HFF-Myc (cell line): ENCODE measurements around the gene DRC7.

Source experiments
- DNase-seq: peaks from one replicate; pipeline ENCODE4 v3.0.0-alpha.2; 2011; ENCODE audit warnings: low read depth; ENCODE audit errors: extremely low read depth
- H3K4me3 ChIP-seq: replicated peaks from 2 replicates; pipeline ENCODE4 v1.5.1; 2011; ENCODE audit warnings: low read depth, mild to moderate bottlenecking, control low read depth, low read length
- TF ChIP-seq, protein P1 (sequence below): IDR thresholded peaks from 2 replicates; pipeline ENCODE4 v1.5.1; 2012; ENCODE audit warnings: mild to moderate bottlenecking, low read depth, low read length, control low read depth; ENCODE audit errors: missing control alignments

Gene DRC7

DNA sequence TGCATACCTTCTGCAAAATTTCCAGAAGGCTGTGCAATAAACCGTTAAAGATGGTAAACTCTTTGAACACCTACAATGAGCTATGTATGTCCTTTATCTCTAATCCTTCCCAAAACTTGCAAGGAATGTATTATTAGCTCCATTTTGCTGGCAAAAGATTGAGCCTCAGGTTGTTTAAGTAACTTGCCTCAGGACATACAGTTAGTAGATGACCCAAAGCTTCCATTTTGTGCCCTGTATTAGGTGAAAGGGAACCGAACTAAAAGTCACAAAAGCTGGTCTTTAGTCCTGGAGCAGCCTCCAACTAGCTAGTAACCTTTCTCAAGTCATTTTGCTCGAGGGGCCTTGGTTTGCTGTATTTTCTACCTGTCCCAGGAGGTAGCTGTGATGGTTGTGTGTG is 22.2 kb upstream of the DRC7 start:
- H3K4me3 ChIP-seq, result no peak overlapping the region
- no peak for DNase-seq
- TF ChIP-seq, protein P1, sequence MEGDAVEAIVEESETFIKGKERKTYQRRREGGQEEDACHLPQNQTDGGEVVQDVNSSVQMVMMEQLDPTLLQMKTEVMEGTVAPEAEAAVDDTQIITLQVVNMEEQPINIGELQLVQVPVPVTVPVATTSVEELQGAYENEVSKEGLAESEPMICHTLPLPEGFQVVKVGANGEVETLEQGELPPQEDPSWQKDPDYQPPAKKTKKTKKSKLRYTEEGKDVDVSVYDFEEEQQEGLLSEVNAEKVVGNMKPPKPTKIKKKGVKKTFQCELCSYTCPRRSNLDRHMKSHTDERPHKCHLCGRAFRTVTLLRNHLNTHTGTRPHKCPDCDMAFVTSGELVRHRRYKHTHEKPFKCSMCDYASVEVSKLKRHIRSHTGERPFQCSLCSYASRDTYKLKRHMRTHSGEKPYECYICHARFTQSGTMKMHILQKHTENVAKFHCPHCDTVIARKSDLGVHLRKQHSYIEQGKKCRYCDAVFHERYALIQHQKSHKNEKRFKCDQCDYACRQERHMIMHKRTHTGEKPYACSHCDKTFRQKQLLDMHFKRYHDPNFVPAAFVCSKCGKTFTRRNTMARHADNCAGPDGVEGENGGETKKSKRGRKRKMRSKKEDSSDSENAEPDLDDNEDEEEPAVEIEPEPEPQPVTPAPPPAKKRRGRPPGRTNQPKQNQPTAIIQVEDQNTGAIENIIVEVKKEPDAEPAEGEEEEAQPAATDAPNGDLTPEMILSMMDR, result no peak

DNA sequence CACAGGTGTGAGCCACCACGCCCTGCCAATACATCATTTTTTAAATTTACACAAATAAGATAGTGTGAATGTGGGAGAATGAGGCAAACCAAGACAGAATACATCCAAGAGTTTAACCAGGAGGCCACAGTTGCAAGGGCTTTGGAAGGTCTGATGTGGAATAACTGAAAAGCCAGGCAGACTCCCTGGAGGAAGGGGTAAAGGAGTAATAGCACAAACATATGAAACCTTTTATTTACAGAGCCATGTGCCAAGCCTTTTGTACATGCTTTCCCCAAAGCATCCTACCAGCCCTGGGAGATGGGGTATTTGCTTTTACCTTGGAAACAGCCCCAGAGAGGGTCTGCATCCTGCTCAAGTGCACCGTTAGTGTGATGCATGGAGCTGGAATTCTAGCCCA is 21.8 kb upstream of the DRC7 start:
- no peak for DNase-seq
- TF ChIP-seq, protein P1, result no peak
- H3K4me3 ChIP-seq, result no peak overlapping the region

DNA sequence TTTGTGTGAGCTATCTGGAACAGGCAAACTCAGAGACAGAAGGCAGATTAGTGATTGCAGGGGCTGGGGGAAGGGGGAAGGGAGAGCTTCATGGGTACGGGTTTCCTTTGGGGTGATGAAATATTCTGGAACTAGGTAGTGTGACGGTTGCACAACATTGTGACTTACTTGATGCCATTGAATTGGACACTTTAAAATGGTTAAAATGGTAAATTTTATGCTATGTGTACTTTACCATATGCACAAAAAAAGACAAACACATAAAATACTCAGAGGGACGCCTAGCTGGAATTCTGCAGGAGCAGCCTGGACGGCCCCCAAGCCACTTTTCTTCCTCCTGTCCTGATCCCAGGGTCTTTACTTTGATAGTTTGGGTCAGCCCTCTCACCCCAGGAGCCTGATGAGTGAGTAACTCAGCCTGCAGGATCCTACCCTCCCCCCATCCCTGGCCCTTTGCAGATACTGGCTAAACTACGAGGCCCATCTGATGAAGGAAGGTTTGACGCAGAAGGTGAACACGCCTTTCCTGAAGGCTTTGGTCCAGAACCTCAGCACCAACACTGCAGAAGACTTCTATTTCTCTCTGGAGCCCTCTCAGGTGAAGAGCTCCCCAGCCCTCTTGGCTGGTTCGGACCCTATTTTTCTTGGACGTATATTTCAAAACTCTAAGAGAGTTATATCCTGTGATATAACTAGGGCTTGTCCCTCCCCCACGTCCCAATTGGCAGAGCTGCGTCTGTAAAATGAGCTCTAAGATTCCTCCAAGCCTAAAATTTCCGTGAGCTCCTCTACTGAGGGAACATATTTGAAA is 18.7 kb upstream of the DRC7 start:
- DNase-seq, result no peak
- TF ChIP-seq, protein P1, result no peak
- H3K4me3 ChIP-seq, result no peak overlapping the region

DNA sequence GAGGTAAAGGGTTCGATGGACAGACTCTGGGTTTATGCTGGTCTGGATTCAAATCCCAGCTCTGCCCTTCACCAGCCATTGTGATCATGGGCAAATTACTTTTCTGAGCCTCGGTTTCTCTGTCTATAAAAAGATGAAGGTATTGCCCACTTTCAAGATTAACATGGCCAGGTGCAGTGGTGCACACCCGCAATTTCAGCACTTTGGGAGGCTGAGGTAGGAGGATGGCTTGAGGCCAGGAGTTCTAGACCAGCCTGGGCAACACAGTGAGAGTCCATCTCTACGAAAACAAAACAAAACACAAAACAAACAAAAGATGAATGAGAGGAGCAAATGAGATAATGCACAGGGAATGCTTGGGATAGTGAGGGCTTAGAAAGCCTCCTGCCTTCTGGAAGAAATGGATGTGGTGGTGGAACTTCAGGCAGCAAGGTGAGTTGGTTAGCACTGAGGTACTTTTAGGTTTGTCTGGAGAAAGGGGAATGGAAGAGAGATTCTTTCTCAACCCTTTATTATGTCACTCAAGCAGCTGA is 18.0 kb upstream of the DRC7 start:
- no peak overlapping the region for H3K4me3 ChIP-seq
- DNase-seq, result no peak
- TF ChIP-seq, protein P1, result no peak

DNA sequence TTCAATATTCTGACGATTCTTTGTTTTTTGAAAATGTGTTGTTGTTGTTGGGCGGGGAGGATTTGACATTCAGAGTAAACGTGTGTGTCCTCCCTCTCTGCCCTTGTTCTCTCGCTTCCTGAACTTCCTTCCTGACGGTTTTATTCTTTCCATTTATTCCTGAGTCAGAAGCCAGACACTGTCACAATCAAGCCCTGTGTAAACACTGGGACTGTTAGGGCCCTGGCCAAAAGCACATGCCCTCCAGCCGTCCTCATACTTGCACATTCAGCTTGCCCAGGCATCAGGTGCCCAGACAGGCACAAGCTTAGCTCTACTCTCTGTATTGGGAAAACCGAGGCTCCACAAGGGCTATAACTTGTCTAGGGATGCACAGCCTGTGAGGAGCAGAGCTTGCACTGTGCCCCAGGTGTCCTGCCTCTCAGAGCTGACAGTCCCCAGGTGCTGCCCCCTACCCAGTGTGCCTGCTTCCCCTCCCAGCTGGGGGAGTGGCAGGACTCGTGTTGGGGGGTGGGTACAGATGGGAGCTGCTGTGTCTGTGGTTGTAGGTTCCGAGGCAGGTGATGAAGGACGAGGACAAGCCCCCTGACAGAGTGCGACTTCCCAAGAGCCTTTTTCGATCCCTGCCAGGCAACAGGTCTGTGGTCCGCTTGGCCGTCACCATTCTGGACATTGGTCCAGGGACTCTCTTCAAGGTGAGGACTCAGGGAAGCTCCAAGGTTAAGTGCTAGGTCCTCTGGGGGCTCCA is 16.8 kb upstream of the DRC7 start:
- no peak for DNase-seq
- H3K4me3 ChIP-seq, result no peak overlapping the region
- TF ChIP-seq, protein P1, result no peak

DNA sequence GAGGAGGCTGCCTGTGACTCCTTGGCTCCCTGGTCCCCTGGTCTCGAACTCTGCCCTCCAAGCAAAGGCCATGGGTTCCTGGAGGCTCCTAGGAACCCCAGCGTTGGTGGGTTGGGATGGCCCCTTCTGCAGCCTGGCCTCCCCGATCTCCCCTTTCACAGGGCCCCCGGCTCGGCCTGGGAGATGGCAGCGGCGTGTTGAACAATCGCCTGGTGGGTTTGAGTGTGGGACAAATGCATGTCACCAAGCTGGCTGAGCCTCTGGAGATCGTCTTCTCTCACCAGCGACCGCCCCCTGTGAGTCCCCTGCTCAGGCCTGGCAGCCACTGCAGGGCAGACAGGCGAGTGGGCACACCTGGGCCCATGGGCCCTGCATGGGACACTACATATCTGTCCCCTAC is 15.6 kb upstream of the DRC7 start:
- TF ChIP-seq, protein P1, result no peak
- no peak for DNase-seq
- H3K4me3 ChIP-seq, result no peak overlapping the region
